OCI-LY7 (cell line): ENCODE data around the gene SETD1A.

ENCODE experiments used
- CTCF ChIP-seq: fragments of 200-600 bp; sonication (generic); conservative IDR thresholded peaks from 2 replicates; pipeline ENCODE4 v1.5.1; 2014; ENCODE audit warnings: mild to moderate bottlenecking, antibody characterized with exemption, low read length, moderate library complexity, mixed read lengths
- EZH2phosphoT487 ChIP-seq: fragments of 200-600 bp; sonication (generic); IDR thresholded peaks from 2 replicates; pipeline ENCODE4 v1.6.1; 2018; ENCODE audit warnings: low read depth, borderline replicate concordance, mild to moderate bottlenecking, mixed run types, antibody characterized with exemption, low read length, moderate library complexity, mixed read lengths

- TF ChIP-seq CTCF (no peak), EZH2phosphoT487 (no peak)
Observed at GRCh38 chr16:31010585-31011325, 53.2 kb downstream of the SETD1A start, which contains the start of gene STX1B.
